K562 (cell line): ENCODE results near the gene MFSD6. TPM values are rescaled to one million over a fixed set of nuclear protein-coding genes. Genes with fewer than 3 reads are reported as not detected.

Source experiments
- ARID4B ChIP-seq: sonication (generic); formaldehyde crosslinking; IDR thresholded peaks from 2 replicates; pipeline ENCODE4 v1.8.0; 2022; ENCODE audit warnings: mild to moderate bottlenecking, missing genetic modification reagents
- BDP1 ChIP-seq: IDR thresholded peaks from 3 replicates; pipeline ENCODE4 v1.6.1; 2011; ENCODE audit not compliant: insufficient read length, insufficient read depth
- CREB1 ChIP-seq, 2 experiments: sonication (generic) in 1 of 2; formaldehyde crosslinking in 1 of 2; IDR thresholded peaks; 2 replicates each; pipeline versions ENCODE4 v1.6.1 to v1.8.0; 2012 to 2022; ENCODE audit warnings: inconsistent platforms in 1 of 2, mild to moderate bottlenecking in 1 of 2, missing genetic modification reagents in 1 of 2, moderate library complexity in 1 of 2
- FOSL1 ChIP-seq: fragments of 200-800 bp; sonication (Bioruptor generic); conservative IDR thresholded peaks from 2 replicates; pipeline ENCODE4 v1.6.1; 2016; ENCODE audit warnings: missing genetic modification characterization, missing compliant biosample characterization
- HMG20A ChIP-seq: fragments of 450-650 bp; formaldehyde crosslinking; conservative IDR thresholded peaks from 2 replicates; pipeline ENCODE4 v1.4.0; 2020; ENCODE audit warnings: mild to moderate bottlenecking, mixed read lengths
- KDM4B ChIP-seq, 2 experiments: fragments of 450-650 bp in 1 of 2; sonication (generic) in 1 of 2; IDR thresholded peaks; 2 replicates each; pipeline ENCODE4 v1.6.1; 2016 to 2017; ENCODE audit warnings: borderline replicate concordance in 2 of 2, antibody characterized with exemption in 1 of 2, low read depth in 1 of 2, mild to moderate bottlenecking in 1 of 2
- MITF ChIP-seq: IDR thresholded peaks from 2 replicates; pipeline ENCODE4 v1.6.1; 2014; ENCODE audit warnings: antibody characterized with exemption
- NUFIP1 ChIP-seq: fragments of 450-650 bp; IDR thresholded peaks from 2 replicates; pipeline ENCODE4 v1.6.1; 2018; ENCODE audit not compliant: partially characterized antibody
- PHB ChIP-seq: fragments of 250-450 bp; sonication (Bioruptor Pico); IDR thresholded peaks from 2 replicates; pipeline ENCODE4 v1.5.0; 2021
- ZBTB11 ChIP-seq, 3 experiments: fragments of 200-800 bp in 1 of 3; fragments of 250-450 bp in 1 of 3; fragments of 450-650 bp in 1 of 3; sonication (Bioruptor Pico) in 1 of 3; sonication (Bioruptor generic) in 1 of 3; formaldehyde crosslinking in 1 of 3; IDR thresholded peaks; 2 replicates each; pipeline versions ENCODE4 v1.6.1 to v1.8.0; 2016 to 2022; ENCODE audit warnings: mild to moderate bottlenecking in 2 of 3, missing genetic modification characterization in 2 of 3, missing compliant biosample characterization in 1 of 3, moderate library complexity in 1 of 3
- ZBTB49 ChIP-seq: sonication (generic); formaldehyde crosslinking; IDR thresholded peaks from 2 replicates; pipeline ENCODE4 v1.8.0; 2022; ENCODE audit warnings: missing genetic modification reagents, mild to moderate bottlenecking, borderline replicate concordance
- ZNF121 ChIP-seq: sonication (generic); formaldehyde crosslinking; conservative IDR thresholded peaks from 2 replicates; pipeline ENCODE4 v1.8.0; 2022; ENCODE audit warnings: missing genetic modification reagents
- polyA plus RNA-seq, 8 experiments: library from polyadenylated mRNA; depleted of rRNA in 4 of 8; stranded (reverse) in 5 of 8; unstranded in 3 of 8; fragments of >200 nt; fragmentation: Nextera tagmentation in 2 of 8; fragmentation: Illumina TruSeq in 1 of 8; extraction: Ambion mirVana in 2 of 8; extraction: Trizol in 1 of 8; gene quantifications; 2 replicates each; pipeline versions ENCODE4 v1.2.1 to v1.2.3, GENCODE V29; 2011 to 2014; ENCODE audit warnings: inconsistent platforms in 1 of 8, missing spikeins in 1 of 8
- total RNA-seq, 7 experiments: library from RNA; depleted of rRNA in 6 of 7; stranded (reverse); fragments of >200 nt in 6 of 7; fragmentation: Illumina TruSeq in 2 of 7; extraction: Trizol in 2 of 7; gene quantifications; 2 replicates each; pipeline versions ENCODE4 v1.2.1 to v1.2.3, GENCODE V29; 2011 to 2021; ENCODE audit warnings: low replicate concordance in 1 of 7

Gene MFSD6
- total and polyA plus RNA-seq, 9 of the 15 experiments (the other 6 are each of a cell fraction or from before 2014, with no cell fraction given): 1.1 to 7.9 (median 4.4) TPM

- TF ChIP-seq ZBTB49 (CRISPR knock-in tag) (no peak), ZNF121 (CRISPR knock-in tag) (no peak), ZBTB11 (CRISPR knock-in tag; IDR thresholded peaks at IDR 0.05) (no peak), FOSL1 (tag) (peak; percentile 79), BDP1 (no peak), PHB (CRISPR knock-in tag) (no peak), HMG20A (CRISPR knock-in tag) (no peak), KDM4B (IDR thresholded peaks at IDR 0.05; ENCODE audit: borderline replicate concordance in 2 of 2, low read depth in 1 of 2) (no peak), CREB1 (IDR thresholded peaks at IDR 0.05) (peak; percentile 44; the same call in 1 of the 2 replicates), CREB1 (CRISPR knock-in tag; IDR thresholded peaks at IDR 0.05) (no peak; the same call in 1 of the 2 replicates), NUFIP1 (no peak), ARID4B (CRISPR knock-in tag) (no peak), MITF (no peak)
Observed at GRCh38 chr2:190380962-190381412, 27.2 kb upstream of the MFSD6 start (continued).
